BJ (cell line): ENCODE results near the gene ARFGEF3. TPM values are rescaled to one million over a fixed set of nuclear protein-coding genes. Genes with fewer than 3 reads are reported as not detected.

Experiments used
- CTCF ChIA-PET: fragments of 350-600 bp; formaldehyde crosslinking; extraction: SDS; loops from one replicate; lab custom pipeline; 2021; ENCODE audit warnings: antibody characterized with exemption, inconsistent platforms; lab: Yijun Ruan, JAX
- POLR2A ChIA-PET: fragments of 300-600 bp; sonication (Branson Sonifier 250); formaldehyde crosslinking; extraction: SDS; loops from one replicate; lab custom pipeline; 2021; ENCODE audit warnings: antibody characterized with exemption; lab: Charles Lee
- DNase-seq: peaks from one replicate; pipeline ENCODE4 v3.0.0-alpha.2; 2011; ENCODE audit warnings: low read depth
- H3K27me3 ChIP-seq: 2 replicates; pipeline ENCODE4 v1.6.0; 2011; ENCODE audit warnings: low read length; ENCODE audit not compliant: control insufficient read depth, insufficient read depth
- H3K36me3 ChIP-seq: 2 replicates; pipeline ENCODE4 v1.5.1; 2011; ENCODE audit warnings: low read length; ENCODE audit not compliant: control insufficient read depth, insufficient read depth
- H3K4me3 ChIP-seq: 2 replicates; pipeline ENCODE4 v1.5.1; 2011; ENCODE audit warnings: low read depth, mild to moderate bottlenecking, control low read depth, low read length
- polyA plus RNA-seq: library from polyadenylated mRNA; depleted of rRNA; stranded (reverse); fragments of >200 nt; gene quantifications from 2 replicates; pipeline ENCODE4 v1.2.3, GENCODE V29; 2011
- TF ChIP-seq, protein P1 (sequence below): IDR thresholded peaks from 2 replicates; pipeline ENCODE4 v1.5.1; 2011; ENCODE audit warnings: low read depth, mild to moderate bottlenecking, control low read depth, inconsistent platforms, low read length, moderate library complexity; ENCODE audit not compliant: insufficient read depth

The ARFGEF3 gene
- polyA plus RNA-seq, 1 experiment: 0.27 TPM

DNA sequence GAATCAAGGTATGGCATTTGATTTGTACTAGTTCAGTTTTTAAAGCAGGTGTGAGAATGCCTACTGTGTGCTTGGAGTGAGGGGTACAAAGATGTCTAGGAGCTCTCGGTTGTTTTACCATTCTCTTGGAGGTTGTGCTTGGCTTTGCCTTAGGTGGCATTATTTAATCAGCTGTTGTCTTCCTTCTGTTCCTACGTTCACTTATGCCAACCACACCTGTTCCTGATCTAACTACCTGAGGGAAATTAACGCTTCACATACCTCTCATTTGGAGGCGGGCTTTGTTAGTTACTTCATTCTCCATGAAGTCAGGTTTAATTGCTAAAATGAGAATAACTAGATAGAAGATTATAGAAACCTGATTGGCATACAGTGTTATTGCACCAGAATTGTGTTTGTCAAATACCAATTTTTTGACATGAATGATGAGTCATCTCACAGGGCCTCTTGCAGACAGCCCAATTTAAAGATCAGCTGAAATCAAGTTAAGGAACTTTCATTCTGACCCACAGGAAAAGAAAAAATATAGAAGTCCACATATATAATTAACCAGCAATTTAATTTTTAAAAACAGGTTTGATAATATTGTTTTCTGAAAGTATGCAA lies 81.4 kb downstream of the ARFGEF3 start:
- Histone ChIP-seq H3K4me3 (no peak overlapping the region), H3K27me3 (no peaks in the 10 kb centered on the region), H3K36me3 (no peaks in the 10 kb centered on the region)
- POLR2A ChIA-PET: no interaction called here
- TF ChIP-seq, protein P1, sequence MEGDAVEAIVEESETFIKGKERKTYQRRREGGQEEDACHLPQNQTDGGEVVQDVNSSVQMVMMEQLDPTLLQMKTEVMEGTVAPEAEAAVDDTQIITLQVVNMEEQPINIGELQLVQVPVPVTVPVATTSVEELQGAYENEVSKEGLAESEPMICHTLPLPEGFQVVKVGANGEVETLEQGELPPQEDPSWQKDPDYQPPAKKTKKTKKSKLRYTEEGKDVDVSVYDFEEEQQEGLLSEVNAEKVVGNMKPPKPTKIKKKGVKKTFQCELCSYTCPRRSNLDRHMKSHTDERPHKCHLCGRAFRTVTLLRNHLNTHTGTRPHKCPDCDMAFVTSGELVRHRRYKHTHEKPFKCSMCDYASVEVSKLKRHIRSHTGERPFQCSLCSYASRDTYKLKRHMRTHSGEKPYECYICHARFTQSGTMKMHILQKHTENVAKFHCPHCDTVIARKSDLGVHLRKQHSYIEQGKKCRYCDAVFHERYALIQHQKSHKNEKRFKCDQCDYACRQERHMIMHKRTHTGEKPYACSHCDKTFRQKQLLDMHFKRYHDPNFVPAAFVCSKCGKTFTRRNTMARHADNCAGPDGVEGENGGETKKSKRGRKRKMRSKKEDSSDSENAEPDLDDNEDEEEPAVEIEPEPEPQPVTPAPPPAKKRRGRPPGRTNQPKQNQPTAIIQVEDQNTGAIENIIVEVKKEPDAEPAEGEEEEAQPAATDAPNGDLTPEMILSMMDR: no peak
- CTCF ChIA-PET: interaction anchor here (0.6 to 0.7 kb wide), 2 partner anchors 11 to 58 kb away, joined by 3 read pairs; no protein-coding TSS in a partner anchor
- no peak for DNase-seq

GRCh38 chr6:138245751-138246150 lies 84.0 kb downstream of the ARFGEF3 start:
- POLR2A ChIA-PET: interaction anchor here (0.5 kb wide), 1 partner anchor 19 kb away, joined by 4 read pairs; no protein-coding TSS in a partner anchor
- DNase-seq: no peak
- TF ChIP-seq, protein P1: no peak

DNA sequence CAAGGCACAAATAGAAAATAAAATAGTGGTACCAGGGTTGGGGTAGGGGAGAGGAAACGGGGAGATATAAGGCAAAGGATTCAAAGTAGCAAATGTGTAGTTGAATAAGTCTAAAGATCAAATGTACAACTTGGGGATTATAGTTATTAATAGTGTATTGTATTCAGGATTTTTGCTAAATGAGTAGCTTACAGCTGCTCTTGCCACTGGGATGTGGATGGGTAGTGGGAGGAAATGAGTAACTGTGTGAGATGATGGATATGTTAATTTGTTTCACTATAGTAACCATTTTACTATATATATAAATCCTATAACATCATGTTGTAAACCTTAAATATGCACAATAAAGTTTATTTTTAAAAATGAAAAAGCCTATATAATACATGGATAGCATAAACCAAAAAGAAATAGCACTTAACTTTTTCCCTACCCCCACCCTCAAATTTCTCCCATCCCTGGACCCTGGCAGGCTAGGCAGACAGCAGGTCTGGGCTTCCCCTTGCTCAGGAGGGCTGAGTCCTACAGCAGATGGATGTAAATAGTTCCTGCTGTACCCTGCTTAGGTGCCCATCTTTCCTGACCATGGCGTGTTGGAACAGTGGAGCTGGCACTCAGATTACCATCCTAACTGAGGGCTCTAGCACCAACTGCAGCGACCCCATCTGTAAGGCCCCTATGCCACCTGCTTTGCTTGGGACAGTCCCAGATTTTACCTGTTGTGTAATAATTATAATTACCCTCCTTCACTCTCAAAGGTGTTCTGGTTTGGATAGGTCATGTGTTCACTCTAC lies 85.1 kb downstream of the ARFGEF3 start:
- no peak for DNase-seq
- TF ChIP-seq, protein P1: no peak
- Histone ChIP-seq H3K4me3 (no peak overlapping the region), H3K27me3 (no peaks in the 10 kb centered on the region), H3K36me3 (no peaks in the 10 kb centered on the region)
- CTCF ChIA-PET: interaction anchor here (1.2 to 1.3 kb wide), 2 partner anchors 10 to 42 kb away, joined by 3 to 5 read pairs; no protein-coding TSS in a partner anchor
- POLR2A ChIA-PET: no interaction called here

More at GRCh38 chr6:138245751-138246150, 84.0 kb downstream of the ARFGEF3 start:
- CTCF ChIA-PET: interaction anchor here (0.9 to 1.3 kb wide), 4 partner anchors 9 to 43 kb away, joined by 3 to 5 read pairs (median 4); no protein-coding TSS in a partner anchor
- no peaks in the 10 kb centered on the region for H3K36me3 ChIP-seq
- no peak overlapping the region for H3K4me3 ChIP-seq
- H3K27me3 ChIP-seq: no peaks in the 10 kb centered on the region

DNA sequence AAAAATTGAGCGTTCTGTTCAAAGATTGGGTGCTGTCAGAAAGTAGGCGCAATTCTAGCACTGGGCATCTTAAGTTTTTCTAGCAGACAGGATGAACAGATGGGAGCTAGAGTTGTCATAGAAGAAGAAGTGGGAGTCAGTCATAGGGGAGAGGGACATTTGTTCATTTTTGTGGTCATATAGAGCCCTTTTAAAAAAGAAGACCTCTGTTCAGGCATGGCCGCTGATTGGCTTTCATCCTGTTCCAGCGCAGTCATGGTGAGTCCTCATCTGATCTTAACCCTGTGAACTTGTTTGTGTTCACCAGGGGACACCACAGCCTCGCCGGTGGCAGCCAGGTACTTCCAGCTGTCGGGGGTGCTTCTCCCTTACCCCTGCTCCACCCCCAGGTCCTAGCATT lies 86.3 kb downstream of the ARFGEF3 start:
- Histone ChIP-seq H3K27me3 (no peaks in the 10 kb centered on the region), H3K4me3 (no peak overlapping the region), H3K36me3 (no peaks in the 10 kb centered on the region)
- TF ChIP-seq, protein P1: no peak
- no peak for DNase-seq
- ChIA-PET POLR2A (no interaction called here), CTCF (interaction anchor here (1.1 kb wide), 1 partner anchor 8 kb away, joined by 3 read pairs; no protein-coding TSS in a partner anchor)

GRCh38 chr6:138248878-138249277 lies 87.1 kb downstream of the ARFGEF3 start:
- Histone ChIP-seq H3K4me3 (no peak overlapping the region), H3K27me3 (no peaks in the 10 kb centered on the region), H3K36me3 (no peaks in the 10 kb centered on the region)
- ChIA-PET POLR2A (no interaction called here), CTCF (interaction anchor here (1.1 kb wide), 1 partner anchor 9 kb away, joined by 3 read pairs; no protein-coding TSS in a partner anchor)
- no peak for DNase-seq
- TF ChIP-seq, protein P1: no peak
